GM12878 (cell line): ENCODE results near the gene PAX5. TPM values are rescaled to one million over a fixed set of nuclear protein-coding genes. Genes with fewer than 3 reads are reported as not detected.
A peak's percentile ranks its signal among the peaks of the same experiment; 100 is the strongest.

Experiments
- CEBPZ ChIP-seq: fragments of 150-350 bp; IDR thresholded peaks from 2 replicates; pipeline ENCODE4 v1.6.1; 2016; ENCODE audit warnings: low read depth, low read length
- EED ChIP-seq: sonication (generic); IDR thresholded peaks from 2 replicates; pipeline ENCODE4 v1.6.1; 2016; ENCODE audit warnings: antibody characterized with exemption, low read depth
- MLLT1 ChIP-seq: fragments of 450-650 bp; IDR thresholded peaks from 2 replicates; pipeline ENCODE4 v1.6.1; 2016; ENCODE audit warnings: mild to moderate bottlenecking
- MYB ChIP-seq: fragments of 150-350 bp; IDR thresholded peaks from 2 replicates; pipeline ENCODE4 v1.6.1; 2014; ENCODE audit warnings: mild to moderate bottlenecking, low read depth, low read length, borderline replicate concordance
- NR2C2 ChIP-seq: IDR thresholded peaks from 2 replicates; pipeline ENCODE4 v1.6.1; 2011; ENCODE audit warnings: borderline replicate concordance, low read depth; ENCODE audit not compliant: control insufficient read depth, insufficient read length
- PKNOX1 ChIP-seq: fragments of 450-650 bp; IDR thresholded peaks from 2 replicates; pipeline ENCODE4 v1.6.1; 2016; ENCODE audit warnings: mild to moderate bottlenecking
- RAD21 ChIP-seq: IDR thresholded peaks from 2 replicates; pipeline ENCODE4 v1.6.1; 2011; ENCODE audit warnings: mild to moderate bottlenecking, low read depth, low read length, moderate library complexity; ENCODE audit not compliant: insufficient read depth
- SMARCA5 ChIP-seq: fragments of 450-650 bp; IDR thresholded peaks from 2 replicates; pipeline ENCODE4 v1.6.1; 2017; ENCODE audit warnings: mild to moderate bottlenecking
- SP1 ChIP-seq: IDR thresholded peaks from one replicate; pipeline ENCODE4 v1.6.1; 2011; ENCODE audit warnings: low read depth, low read length
- SPI1 ChIP-seq: IDR thresholded peaks from 2 replicates; pipeline ENCODE4 v1.6.1; 2011; ENCODE audit warnings: low read depth, mild to moderate bottlenecking, low read length, moderate library complexity, borderline replicate concordance; ENCODE audit not compliant: insufficient read depth
- ZBED1 ChIP-seq: IDR thresholded peaks from 2 replicates; pipeline ENCODE4 v1.6.1; 2016; ENCODE audit warnings: borderline replicate concordance
- ZNF217 ChIP-seq: fragments of 450-650 bp; IDR thresholded peaks from 2 replicates; pipeline ENCODE4 v1.6.1; 2017; ENCODE audit warnings: antibody characterized with exemption, mild to moderate bottlenecking
- polyA plus RNA-seq, 11 experiments: library from polyadenylated mRNA; depleted of rRNA in 4 of 11; unstranded in 6 of 11; stranded (reverse) in 5 of 11; fragments of >200 nt; fragmentation: Nextera tagmentation in 4 of 11; fragmentation: Illumina TruSeq in 1 of 11; extraction: Ambion mirVana in 4 of 11; extraction: Trizol in 1 of 11; gene quantifications; 1 replicate in 1 of 11; 2 replicates in 10 of 11; pipeline versions ENCODE4 v1.2.1 to v1.2.3, GENCODE V29; 2011 to 2016; ENCODE audit warnings: inconsistent platforms in 2 of 11, missing spikeins in 2 of 11, low read depth in 1 of 11
- total RNA-seq, 4 experiments: library from RNA; depleted of rRNA in 3 of 4; stranded (reverse); fragments of >200 nt in 3 of 4; fragmentation: Illumina TruSeq in 1 of 4; extraction: Trizol in 1 of 4; gene quantifications; 2 replicates each; pipeline versions ENCODE4 v1.2.1 to v1.2.3, GENCODE V29; 2013 to 2021
- TF ChIP-seq, protein P1 (sequence below): fragments of 450-650 bp; IDR thresholded peaks from 2 replicates; pipeline ENCODE4 v1.6.1; 2018; ENCODE audit warnings: mild to moderate bottlenecking, low read depth, moderate library complexity; ENCODE audit not compliant: partially characterized antibody
- TF ChIP-seq, protein P2 (sequence below): fragments of 450-650 bp; IDR thresholded peaks from 2 replicates; pipeline ENCODE4 v1.6.1; 2018; ENCODE audit warnings: borderline replicate concordance, mild to moderate bottlenecking; ENCODE audit not compliant: partially characterized antibody

PAX5 gene
- total and polyA plus RNA-seq, 10 of the 15 experiments (the other 5 are each of a cell fraction or from before 2014, with no cell fraction given): 2.2 to 123 (median 31.9) TPM

DNA sequence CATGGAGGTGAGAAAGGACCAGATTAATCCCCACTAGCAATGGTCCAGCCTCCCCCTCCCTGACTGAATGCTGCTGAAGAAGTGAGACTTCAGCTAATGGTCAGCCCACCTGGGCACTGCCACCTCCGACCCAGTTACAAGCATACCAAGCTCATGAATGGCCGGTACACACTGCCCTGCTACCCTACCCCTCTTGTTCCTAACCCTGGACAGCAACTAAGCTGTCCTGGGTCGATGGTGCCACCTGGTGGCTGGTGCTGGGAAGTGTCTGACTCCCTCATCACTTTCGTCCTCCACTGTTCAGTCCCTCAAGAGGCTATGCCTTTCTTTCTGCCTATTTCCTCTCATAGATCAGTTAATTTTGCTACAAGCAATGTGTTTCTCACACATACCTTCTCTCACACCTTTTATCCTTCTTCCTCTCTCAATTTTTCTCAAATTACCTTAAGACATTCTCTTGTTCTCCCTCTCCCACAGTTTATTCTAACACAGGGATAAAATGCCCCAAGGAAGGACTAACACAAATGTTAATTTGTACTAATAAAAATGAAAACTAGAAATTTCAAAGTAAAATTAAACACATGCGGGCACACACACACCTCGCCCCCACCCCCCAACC, 42.4 kb downstream of the PAX5 start (continued):
- TF ChIP-seq, protein P1, sequence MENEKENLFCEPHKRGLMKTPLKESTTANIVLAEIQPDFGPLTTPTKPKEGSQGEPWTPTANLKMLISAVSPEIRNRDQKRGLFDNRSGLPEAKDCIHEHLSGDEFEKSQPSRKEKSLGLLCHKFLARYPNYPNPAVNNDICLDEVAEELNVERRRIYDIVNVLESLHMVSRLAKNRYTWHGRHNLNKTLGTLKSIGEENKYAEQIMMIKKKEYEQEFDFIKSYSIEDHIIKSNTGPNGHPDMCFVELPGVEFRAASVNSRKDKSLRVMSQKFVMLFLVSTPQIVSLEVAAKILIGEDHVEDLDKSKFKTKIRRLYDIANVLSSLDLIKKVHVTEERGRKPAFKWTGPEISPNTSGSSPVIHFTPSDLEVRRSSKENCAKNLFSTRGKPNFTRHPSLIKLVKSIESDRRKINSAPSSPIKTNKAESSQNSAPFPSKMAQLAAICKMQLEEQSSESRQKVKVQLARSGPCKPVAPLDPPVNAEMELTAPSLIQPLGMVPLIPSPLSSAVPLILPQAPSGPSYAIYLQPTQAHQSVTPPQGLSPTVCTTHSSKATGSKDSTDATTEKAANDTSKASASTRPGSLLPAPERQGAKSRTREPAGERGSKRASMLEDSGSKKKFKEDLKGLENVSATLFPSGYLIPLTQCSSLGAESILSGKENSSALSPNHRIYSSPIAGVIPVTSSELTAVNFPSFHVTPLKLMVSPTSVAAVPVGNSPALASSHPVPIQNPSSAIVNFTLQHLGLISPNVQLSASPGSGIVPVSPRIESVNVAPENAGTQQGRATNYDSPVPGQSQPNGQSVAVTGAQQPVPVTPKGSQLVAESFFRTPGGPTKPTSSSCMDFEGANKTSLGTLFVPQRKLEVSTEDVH: no peak
- TF ChIP-seq CEBPZ (no peak), SPI1 (no peak), SP1 (no peak), PKNOX1 (no peak), NR2C2 (no peak), MLLT1 (no peak), MYB (no peak), SMARCA5 (peak; percentile 79), EED (no peak), ZNF217 (no peak), ZBED1 (no peak), RAD21 (peak; percentile 69)
- TF ChIP-seq, protein P2, sequence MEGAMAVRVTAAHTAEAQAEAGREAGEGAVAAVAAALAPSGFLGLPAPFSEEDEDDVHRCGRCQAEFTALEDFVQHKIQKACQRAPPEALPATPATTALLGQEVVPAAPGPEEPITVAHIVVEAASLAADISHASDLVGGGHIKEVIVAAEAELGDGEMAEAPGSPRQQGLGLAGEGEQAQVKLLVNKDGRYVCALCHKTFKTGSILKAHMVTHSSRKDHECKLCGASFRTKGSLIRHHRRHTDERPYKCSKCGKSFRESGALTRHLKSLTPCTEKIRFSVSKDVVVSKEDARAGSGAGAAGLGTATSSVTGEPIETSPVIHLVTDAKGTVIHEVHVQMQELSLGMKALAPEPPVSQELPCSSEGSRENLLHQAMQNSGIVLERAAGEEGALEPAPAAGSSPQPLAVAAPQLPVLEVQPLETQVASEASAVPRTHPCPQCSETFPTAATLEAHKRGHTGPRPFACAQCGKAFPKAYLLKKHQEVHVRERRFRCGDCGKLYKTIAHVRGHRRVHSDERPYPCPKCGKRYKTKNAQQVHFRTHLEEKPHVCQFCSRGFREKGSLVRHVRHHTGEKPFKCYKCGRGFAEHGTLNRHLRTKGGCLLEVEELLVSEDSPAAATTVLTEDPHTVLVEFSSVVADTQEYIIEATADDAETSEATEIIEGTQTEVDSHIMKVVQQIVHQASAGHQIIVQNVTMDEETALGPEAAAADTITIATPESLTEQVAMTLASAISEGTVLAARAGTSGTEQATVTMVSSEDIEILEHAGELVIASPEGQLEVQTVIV: no peak
